HUES48 (cell line): ENCODE data around the gene SNURF.
A peak's percentile ranks its signal among the peaks of the same experiment; 100 is the strongest.
"Not testable (repeated sequence)": the region's sequence is repeated elsewhere in the genome, so short reads cannot be mapped to it uniquely, and the experiment has no call there.

Source experiments
- H3K27ac ChIP-seq: one replicate; pipeline ENCODE4 v1.7.0; 2013; ENCODE audit warnings: low read depth, low read length, inconsistent platforms
- H3K27me3 ChIP-seq: 2 replicates; pipeline ENCODE4 v1.6.1; 2013; ENCODE audit warnings: mild to moderate bottlenecking, low read length; ENCODE audit not compliant: control insufficient read depth, insufficient read depth
- H3K36me3 ChIP-seq: 2 replicates; pipeline ENCODE4 v1.6.1; 2013; ENCODE audit warnings: low read length; ENCODE audit not compliant: control insufficient read depth, insufficient read depth
- H3K4me1 ChIP-seq: 2 replicates; pipeline ENCODE4 v1.6.1; 2013; ENCODE audit warnings: mild to moderate bottlenecking, low read length; ENCODE audit not compliant: control insufficient read depth, insufficient read depth
- H3K4me3 ChIP-seq: 2 replicates; pipeline ENCODE4 v1.5.1; 2013; ENCODE audit warnings: mild to moderate bottlenecking, low read depth, low read length
- H3K9ac ChIP-seq: 2 replicates; pipeline ENCODE4 v1.6.1; 2013; ENCODE audit warnings: mild to moderate bottlenecking, low read depth, low read length, moderate library complexity
- H3K9me3 ChIP-seq: 2 replicates; pipeline ENCODE4 v1.6.1; 2013; ENCODE audit warnings: low read length; ENCODE audit not compliant: control insufficient read depth, insufficient read depth

Gene SNURF

GRCh38 chr15:24971052-24971451, 16.3 kb downstream of the SNURF start:
- Histone ChIP-seq H3K36me3 (peaks cover 95% of the 10 kb centered on the region), H3K9me3 (peaks cover 16% of the 10 kb centered on the region)

GRCh38 chr15:24971772-24972171, 17.0 kb downstream of the SNURF start:
- Histone ChIP-seq H3K4me3 (no peak overlapping the region), H3K36me3 (peaks cover 95% of the 10 kb centered on the region), H3K27ac (no peak overlapping the region), H3K4me1 (no peaks in the 10 kb centered on the region), H3K9ac (no peak overlapping the region), H3K27me3 (no peaks in the 10 kb centered on the region), H3K9me3 (peaks cover 17% of the 10 kb centered on the region)

More at GRCh38 chr15:24971052-24971451, 16.3 kb downstream of the SNURF start:
- Histone ChIP-seq H3K27me3 (no peaks in the 10 kb centered on the region), H3K9ac (no peak overlapping the region), H3K4me1 (no peaks in the 10 kb centered on the region), H3K27ac (no peak overlapping the region), H3K4me3 (no peak overlapping the region)

GRCh38 chr15:24972707-24973106, 17.9 kb downstream of the SNURF start:
- not testable (repeated sequence) for H3K27ac ChIP-seq
- H3K36me3 ChIP-seq = peaks cover 98% of the 10 kb centered on the region

GRCh38 chr15:24976932-24977331, 22.1 kb downstream of the SNURF start:
- H3K4me1 ChIP-seq = no peaks in the 10 kb centered on the region
- H3K27me3 ChIP-seq = no peaks in the 10 kb centered on the region
- H3K9ac ChIP-seq = no peak overlapping the region
- peaks cover 24% of the 10 kb centered on the region for H3K9me3 ChIP-seq
- H3K4me3 ChIP-seq = no peak overlapping the region
- H3K36me3 ChIP-seq = peaks cover 96% of the 10 kb centered on the region
- H3K27ac ChIP-seq = no peak overlapping the region

More at GRCh38 chr15:24972707-24973106, 17.9 kb downstream of the SNURF start:
- not testable (repeated sequence) for H3K9ac ChIP-seq, H3K27me3 ChIP-seq, H3K4me3 ChIP-seq, H3K4me1 ChIP-seq
- H3K9me3 ChIP-seq = peaks cover 14% of the 10 kb centered on the region; the same call in 1 of the 2 replicates

- Histone ChIP-seq H3K9me3 (peaks cover 31% of the 10 kb centered on the region), H3K4me1 (no peaks in the 10 kb centered on the region), H3K4me3 (no peak overlapping the region), H3K36me3 (peaks cover 97% of the 10 kb centered on the region), H3K27ac (no peak overlapping the region), H3K27me3 (no peaks in the 10 kb centered on the region), H3K9ac (no peak overlapping the region)
Measured at GRCh38 chr15:24977686-24978085, 22.9 kb downstream of the SNURF start.

GRCh38 chr15:24985224-24985623, 30.4 kb downstream of the SNURF start:
- Histone ChIP-seq H3K9ac (no peak overlapping the region), H3K27me3 (no peaks in the 10 kb centered on the region), H3K4me1 (no peaks in the 10 kb centered on the region), H3K36me3 (peaks cover 97% of the 10 kb centered on the region), H3K27ac (no peak overlapping the region), H3K9me3 (peaks cover 45% of the 10 kb centered on the region), H3K4me3 (peak overlapping the region; percentile 5; the same call in 1 of the 2 replicates)

GRCh38 chr15:24986653-24987052, 31.9 kb downstream of the SNURF start:
- peaks cover 44% of the 10 kb centered on the region for H3K9me3 ChIP-seq
- H3K4me1 ChIP-seq = no peaks in the 10 kb centered on the region
- no peaks in the 10 kb centered on the region for H3K27me3 ChIP-seq
- no peak overlapping the region for H3K4me3 ChIP-seq
- H3K9ac ChIP-seq = no peak overlapping the region
- no peak overlapping the region for H3K27ac ChIP-seq
- H3K36me3 ChIP-seq = peaks cover 99% of the 10 kb centered on the region
